HG03108 (cell line): ENCODE data around the gene MROH8.
"Not testable (repeated sequence)": the region's sequence is repeated elsewhere in the genome, so short reads cannot be mapped to it uniquely, and the experiment has no call there.

Experiments
- ATAC-seq: cut with Tn5 transposase; IDR thresholded peaks from one replicate; pipeline ENCODE4 v1.9.1; 2021; ENCODE audit warnings: moderate library complexity; ENCODE audit not compliant: unreplicated experiment

The MROH8 gene

DNA sequence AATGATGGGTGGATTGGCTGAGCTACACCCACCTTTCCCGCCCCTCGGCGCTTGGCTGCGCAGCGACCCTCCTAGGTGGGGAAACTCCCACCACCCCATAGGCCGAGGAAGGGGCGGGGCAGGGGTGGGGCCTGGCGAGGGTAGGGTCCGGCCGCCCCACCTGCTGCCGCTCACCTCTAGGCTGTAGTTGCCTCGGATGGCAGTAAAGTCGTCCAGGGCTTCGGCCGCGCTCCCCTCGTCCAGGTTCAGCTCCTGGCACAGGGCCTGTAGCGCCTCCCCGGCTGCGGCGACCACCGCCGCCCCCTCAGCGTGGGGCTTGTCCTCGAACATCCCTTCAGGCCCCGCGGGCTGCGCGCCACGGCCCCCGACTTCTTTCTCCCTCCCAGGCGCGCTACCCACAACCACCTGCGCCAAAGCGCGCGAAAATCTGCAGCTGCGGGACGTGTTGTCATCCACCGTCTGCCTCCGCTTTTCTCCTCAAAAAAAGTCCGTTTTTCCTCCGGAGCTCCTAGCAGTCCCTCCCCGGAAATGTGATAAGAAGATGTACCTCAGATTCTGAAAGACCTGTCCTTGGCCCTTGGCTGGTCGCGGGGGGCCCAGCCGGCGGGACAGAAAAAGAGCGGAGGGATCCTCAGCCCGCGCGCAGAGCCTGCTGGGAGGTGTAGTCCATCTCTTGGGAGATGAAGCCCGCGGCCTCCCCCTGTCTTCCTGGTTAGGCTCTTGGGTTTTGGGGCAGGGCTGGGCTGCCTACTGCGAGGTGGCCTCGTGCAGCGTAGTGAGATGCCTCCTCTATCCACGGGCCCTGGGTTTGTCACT is 83.5 kb downstream of the MROH8 start, which contains the start of gene RBL1:
Gene RBL1 (minus strand): TSS at position 399 of the 816 bp plus-strand sequence. CDS start 69 bp downstream, at position 330.
- ATAC-seq, result peak; percentile 68

DNA sequence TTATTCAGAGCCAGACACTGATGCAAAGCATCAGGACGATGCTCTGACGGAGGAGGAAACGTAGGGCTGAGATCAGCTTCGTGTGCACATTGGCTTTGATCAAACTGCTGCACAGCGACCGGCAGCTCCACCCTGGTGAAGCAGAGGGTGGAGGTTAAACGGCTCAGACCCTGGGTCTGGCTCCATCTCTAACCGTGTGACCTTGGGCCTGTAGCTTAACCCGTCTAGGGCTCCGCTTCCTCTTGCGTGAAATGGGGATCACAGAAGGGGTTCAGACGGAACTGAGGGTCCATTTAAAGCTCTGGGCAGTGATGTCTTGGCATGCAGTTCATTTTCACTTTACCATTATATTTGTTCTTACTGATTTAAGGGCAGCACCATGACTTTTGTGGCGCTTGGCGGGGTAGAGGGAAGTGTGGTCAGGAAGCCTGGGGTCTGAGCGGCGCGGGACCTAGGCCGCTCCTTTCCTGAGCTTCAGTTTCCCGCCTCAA is 84.2 kb downstream of the MROH8 start:
- peak; percentile 17 for ATAC-seq

GRCh38 chr20:37090407-37090806 is 88.9 kb downstream of the MROH8 start:
- ATAC-seq, result no peak

- no peak for ATAC-seq
Measured at GRCh38 chr20:37081717-37082289, 97.5 kb downstream of the MROH8 start.

GRCh38 chr20:37077009-37077408 is 102.3 kb downstream of the MROH8 start:
- no peak for ATAC-seq

DNA sequence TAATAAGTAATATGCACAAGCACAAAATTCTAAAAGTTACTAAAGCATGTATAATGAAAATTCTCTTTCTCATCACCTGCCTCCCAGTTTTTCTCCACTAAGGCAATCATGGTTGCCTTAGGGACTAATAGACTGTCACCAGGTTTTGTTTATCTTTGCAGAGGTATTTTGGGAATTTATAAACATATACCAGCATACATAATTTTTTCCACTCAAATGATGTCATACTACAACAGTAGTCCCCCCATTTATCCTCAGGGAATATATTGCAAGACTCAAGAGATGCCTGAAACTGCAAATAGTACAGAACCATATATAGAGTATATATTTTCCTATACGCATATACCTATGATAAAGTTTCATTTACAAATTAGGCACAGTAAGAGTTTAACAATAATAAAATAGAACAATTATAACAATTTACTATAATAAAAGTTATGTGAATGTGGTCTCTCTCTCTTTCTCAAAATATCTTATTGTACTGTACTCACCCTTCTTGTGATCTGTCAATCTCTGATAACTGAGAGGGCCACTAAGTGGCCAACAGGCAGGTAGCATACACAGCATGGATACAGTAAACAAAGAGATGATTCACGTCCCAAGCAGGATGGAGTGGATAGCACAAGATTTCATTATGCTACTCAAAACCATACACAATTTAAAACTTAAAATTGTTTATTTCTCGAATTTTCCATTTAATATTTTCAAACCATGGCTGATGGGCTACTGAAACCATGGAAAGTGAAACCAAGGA is 103.2 kb downstream of the MROH8 start:
- ATAC-seq, result no peak

- no peak for ATAC-seq
Measured at GRCh38 chr20:37072293-37073196, 106.8 kb downstream of the MROH8 start.

DNA sequence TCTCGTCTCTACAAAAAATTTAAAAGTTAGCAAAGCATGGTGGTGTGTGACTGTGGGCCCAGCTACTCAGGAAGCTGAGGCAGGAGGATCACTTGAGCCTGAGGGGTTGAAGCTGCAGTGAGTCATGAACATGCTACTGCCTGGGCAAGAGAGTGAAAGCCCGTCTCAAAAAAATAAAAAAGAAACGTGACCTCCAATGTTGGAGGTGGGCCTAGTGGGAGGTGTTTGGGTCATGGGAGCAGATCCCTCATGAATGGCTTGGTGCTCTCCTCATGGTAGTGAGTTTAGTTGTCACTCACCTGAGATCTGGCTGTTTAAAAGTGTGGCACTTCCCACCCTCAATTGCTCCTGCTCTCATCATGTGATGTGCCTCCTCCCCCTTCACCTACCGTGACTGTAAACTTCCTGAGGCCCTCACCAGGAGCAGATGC is 107.9 kb downstream of the MROH8 start:
- no peak for ATAC-seq

DNA sequence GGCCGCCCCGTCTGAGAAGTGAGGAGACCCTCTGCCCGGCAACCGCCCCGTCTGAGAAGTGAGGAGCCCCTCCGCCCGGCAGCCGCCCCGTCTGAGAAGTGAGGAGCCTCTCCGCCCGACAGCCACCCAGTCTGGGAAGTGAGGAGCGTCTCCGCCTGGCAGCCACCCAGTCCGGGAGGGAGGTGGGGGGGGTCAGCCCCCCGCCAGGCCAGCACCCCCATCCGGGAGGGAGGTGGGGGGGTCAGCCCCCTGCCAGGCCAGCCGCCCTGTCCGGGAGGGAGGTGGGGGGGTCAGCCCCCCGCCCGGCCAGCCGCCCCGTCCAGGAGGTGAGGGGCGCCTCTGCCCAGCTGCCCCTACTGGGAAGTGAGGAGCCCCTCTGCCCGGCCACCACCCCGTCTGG is 109.8 kb downstream of the MROH8 start:
- ATAC-seq, result not testable (repeated sequence)

DNA sequence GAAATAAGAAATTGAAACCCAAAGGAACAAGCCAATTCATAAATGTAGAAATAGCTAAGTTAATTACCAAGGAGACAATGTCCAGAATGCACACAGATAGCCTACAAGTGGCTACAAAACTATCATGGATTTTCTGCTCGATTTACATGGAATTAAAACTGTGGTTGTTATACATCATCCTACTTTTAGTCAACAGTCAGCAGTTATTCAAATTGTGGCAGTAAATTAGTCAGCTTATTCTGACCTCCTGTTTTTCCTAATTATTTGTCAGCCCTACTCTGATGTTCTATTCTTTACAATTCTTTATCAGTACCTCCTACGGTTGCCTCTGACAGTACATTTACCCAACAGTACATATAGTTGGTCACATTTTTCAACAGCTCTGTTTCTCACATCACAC is 113.2 kb downstream of the MROH8 start:
- ATAC-seq, result no peak

GRCh38 chr20:37055276-37055675 is 124.1 kb downstream of the MROH8 start:
- ATAC-seq, result no peak

GRCh38 chr20:37053230-37053950 is 126.0 kb downstream of the MROH8 start:
- ATAC-seq, result no peak
